Adrenal gland (tissue), 12 donors: Measurements from ENCODE around the gene FAM53B. TPM values are rescaled to one million over a fixed set of nuclear protein-coding genes. Genes with fewer than 3 reads are reported as not detected.

Experiments
- DNase-seq, 7 donors: peaks; one replicate each; pipeline ENCODE4 v3.0.0-alpha.2; 2019 to 2020
- H3K27ac ChIP-seq, 5 donors: fragments of 200-600 bp; sonication (generic) in 4 of 5; 1 replicate in 3 of 5; 2 replicates in 2 of 5; pipeline versions ENCODE4 v1.5.1 to v1.8.0; 2016 to 2020; ENCODE audit warnings: mild to moderate bottlenecking in 1 of 5
- H3K27me3 ChIP-seq: fragments of 200-600 bp; 2 replicates; pipeline ENCODE4 v1.8.0; 2021
- H3K36me3 ChIP-seq, 2 donors: fragments of 200-600 bp; replicated peaks in 1 of 2; 1 replicate in 1 of 2; 2 replicates in 1 of 2; pipeline versions ENCODE4 v1.5.1 to v1.8.0; 2018 to 2022
- H3K4me1 ChIP-seq, 2 donors: fragments of 200-600 bp; replicated peaks in 1 of 2; 1 replicate in 1 of 2; 2 replicates in 1 of 2; pipeline versions ENCODE4 v1.5.1 to v1.8.0; 2018 to 2021
- H3K4me3 ChIP-seq, 4 donors: fragments of 200-600 bp; sonication (generic) in 3 of 4; one replicate each; pipeline ENCODE4 v1.5.1; 2016 to 2018
- H3K9me3 ChIP-seq, 3 donors: fragments of 200-600 bp; sonication (generic) in 1 of 3; replicated peaks in 1 of 3; 1 replicate in 2 of 3; 2 replicates in 1 of 3; pipeline versions ENCODE4 v1.5.1 to v1.8.0; 2016 to 2021
- POLR2A ChIP-seq, 2 donors: fragments of 450-650 bp; IDR thresholded peaks; one replicate each; pipeline ENCODE4 v1.6.1; 2017; ENCODE audit warnings: antibody characterized with exemption in 2 of 2, mild to moderate bottlenecking in 2 of 2, moderate library complexity in 1 of 2
- WGBS, 4 donors: extraction: QIAGEN DNeasy Blood & Tissue Kit in 2 of 4; methylation state at CpG; one replicate each; pipeline versions ENCODE4 v1.1.5 to v1.1.7; 2013 to 2017; 5-methylcytosine and 5-hydroxymethylcytosine counted together
- intact Hi-C, 2 donors: fragments of 100-400 bp; cut with DNase I; formaldehyde crosslinking; loops; one replicate each; pipeline versions ENCODE4 v1.14.1 to v1.15.0; 2022 to 2023
- polyA plus RNA-seq, 3 donors: library from polyadenylated mRNA; stranded (reverse); fragments of 200-250 nt in 2 of 3; fragments of 350-450 nt in 1 of 3; fragmentation: Illumina TruSeq in 1 of 3; extraction: RNeasy Lipid Tissue Mini Kit (QIAGEN cat#74804) in 1 of 3; gene quantifications; one replicate each; pipeline ENCODE4 v1.2.3, GENCODE V29; 2013 to 2014
- total RNA-seq, 9 donors: library from RNA; depleted of rRNA in 4 of 9; stranded (reverse); fragments of >200 nt in 4 of 9; fragments of 120-200 nt in 1 of 9; fragmentation: NEBNext Ultra II Directional in 1 of 9; extraction: Animal tissue kit (Norgen Biotek cat#: 25700) in 1 of 9; gene quantifications; one replicate each; pipeline versions ENCODE4 v1.1.0 to v1.2.4, GENCODE V29; 2013 to 2023
- TF ChIP-seq, protein P1 (sequence below), 6 experiments: fragments of 450-650 bp in 4 of 6; fragments of 200-600 bp in 2 of 6; sonication (generic) in 1 of 6; IDR thresholded peaks; 1 replicate in 5 of 6; 2 replicates in 1 of 6; pipeline versions ENCODE4 v1.5.1 to v1.8.0; 2016 to 2021; ENCODE audit warnings: antibody characterized with exemption in 6 of 6, mild to moderate bottlenecking in 2 of 6, moderate library complexity in 1 of 6
- donor health status: healthy with polysubstance abuse.
- donor health status: Bipolar disorder and iron deficiency.
- donor health status: DM: yes; HTN: yes; CAD: no.
- donor health status: DM: no; HTN: no; CAD: no.
- donor health status: DM: no; HTN: no; CAD: no.
- donor health status: DM: yes; HTN: yes; CAD: no.

Gene FAM53B
- total and polyA plus RNA-seq, 12 donors = 15.1 to 90.9 (median 65.5) TPM

DNA sequence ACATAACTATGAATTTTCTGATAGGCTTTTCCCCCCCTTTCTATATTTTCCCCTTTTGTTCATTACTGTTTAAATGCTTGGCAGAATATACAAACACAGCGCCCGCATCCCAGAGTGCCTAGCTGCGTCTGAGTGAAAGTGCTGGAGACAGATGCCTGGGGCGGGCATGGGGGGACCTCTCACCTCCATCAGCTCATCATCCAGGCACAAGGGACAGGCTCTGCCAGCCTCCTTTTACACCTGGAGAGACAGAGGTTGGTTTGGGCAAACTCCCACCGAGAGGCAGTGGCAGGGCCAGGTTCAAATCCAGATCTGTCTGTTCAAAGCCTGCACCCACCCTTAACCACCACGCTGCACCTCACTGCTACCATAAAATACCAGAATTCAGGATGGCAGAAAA lies 104.5 kb downstream of the FAM53B start:
- intact Hi-C loops = loop anchor here in 1 of 2 donors (10.0 kb wide), 1 partner anchor 95 kb away; no protein-coding TSS in a partner anchor
- peaks cover 17 to 51% of the 10 kb centered on the region in 2 donors for H3K4me1 ChIP-seq
- DNase-seq = no peak
- H3K27me3 ChIP-seq = no peaks in the 10 kb centered on the region
- no peaks in the 10 kb centered on the region for H3K36me3 ChIP-seq
- H3K9me3 ChIP-seq = no peaks in the 10 kb centered on the region
- 85 to 98% (median 95%) methylated on average over 6 of the region's 6 CpGs for WGBS, 4 donors
- peak overlapping the region in 1 of 5 donors; percentile 76 for H3K27ac ChIP-seq
- no peak overlapping the region for H3K4me3 ChIP-seq
- no peak for TF ChIP-seq POLR2A (IDR thresholded peaks at IDR 0.05)
- TF ChIP-seq, protein P1, sequence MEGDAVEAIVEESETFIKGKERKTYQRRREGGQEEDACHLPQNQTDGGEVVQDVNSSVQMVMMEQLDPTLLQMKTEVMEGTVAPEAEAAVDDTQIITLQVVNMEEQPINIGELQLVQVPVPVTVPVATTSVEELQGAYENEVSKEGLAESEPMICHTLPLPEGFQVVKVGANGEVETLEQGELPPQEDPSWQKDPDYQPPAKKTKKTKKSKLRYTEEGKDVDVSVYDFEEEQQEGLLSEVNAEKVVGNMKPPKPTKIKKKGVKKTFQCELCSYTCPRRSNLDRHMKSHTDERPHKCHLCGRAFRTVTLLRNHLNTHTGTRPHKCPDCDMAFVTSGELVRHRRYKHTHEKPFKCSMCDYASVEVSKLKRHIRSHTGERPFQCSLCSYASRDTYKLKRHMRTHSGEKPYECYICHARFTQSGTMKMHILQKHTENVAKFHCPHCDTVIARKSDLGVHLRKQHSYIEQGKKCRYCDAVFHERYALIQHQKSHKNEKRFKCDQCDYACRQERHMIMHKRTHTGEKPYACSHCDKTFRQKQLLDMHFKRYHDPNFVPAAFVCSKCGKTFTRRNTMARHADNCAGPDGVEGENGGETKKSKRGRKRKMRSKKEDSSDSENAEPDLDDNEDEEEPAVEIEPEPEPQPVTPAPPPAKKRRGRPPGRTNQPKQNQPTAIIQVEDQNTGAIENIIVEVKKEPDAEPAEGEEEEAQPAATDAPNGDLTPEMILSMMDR (IDR thresholded peaks at IDR 0.05) = no peak

DNA sequence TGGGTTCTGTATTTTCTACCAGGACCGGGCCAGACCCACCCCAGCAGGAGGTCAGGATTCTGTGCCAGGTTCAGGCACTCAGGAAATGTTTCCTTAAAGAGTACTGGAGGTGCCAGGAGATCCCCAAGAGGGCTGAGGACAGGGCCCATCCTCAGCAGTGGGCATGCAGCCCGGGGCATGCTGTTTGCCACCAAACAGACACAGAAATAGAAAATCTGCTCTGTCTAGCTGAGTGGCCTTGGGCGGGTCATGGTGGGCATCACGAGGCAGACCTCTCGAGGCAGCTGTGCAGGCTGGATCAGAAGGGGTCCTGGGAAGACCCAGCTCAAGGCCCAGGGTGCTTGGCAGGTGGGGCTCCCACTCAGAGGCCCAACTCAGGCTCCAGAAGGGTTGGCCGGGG lies 105.0 kb downstream of the FAM53B start:
- no peaks in the 10 kb centered on the region for H3K27me3 ChIP-seq
- H3K4me1 ChIP-seq = peaks cover 17 to 48% of the 10 kb centered on the region in 2 donors
- H3K27ac ChIP-seq = peak overlapping the region in 1 of 5 donors; percentile 76
- no peak for TF ChIP-seq POLR2A (IDR thresholded peaks at IDR 0.05)
- TF ChIP-seq, protein P1 (IDR thresholded peaks at IDR 0.05) = no peak
- intact Hi-C loops = no loop called here
- 78 to 91% (median 84%) methylated on average over 5 to 6 of the region's 6 CpGs for WGBS, 4 donors
- no peak overlapping the region for H3K4me3 ChIP-seq
- no peaks in the 10 kb centered on the region for H3K36me3 ChIP-seq
- DNase-seq = no peak
- H3K9me3 ChIP-seq = no peaks in the 10 kb centered on the region

DNA sequence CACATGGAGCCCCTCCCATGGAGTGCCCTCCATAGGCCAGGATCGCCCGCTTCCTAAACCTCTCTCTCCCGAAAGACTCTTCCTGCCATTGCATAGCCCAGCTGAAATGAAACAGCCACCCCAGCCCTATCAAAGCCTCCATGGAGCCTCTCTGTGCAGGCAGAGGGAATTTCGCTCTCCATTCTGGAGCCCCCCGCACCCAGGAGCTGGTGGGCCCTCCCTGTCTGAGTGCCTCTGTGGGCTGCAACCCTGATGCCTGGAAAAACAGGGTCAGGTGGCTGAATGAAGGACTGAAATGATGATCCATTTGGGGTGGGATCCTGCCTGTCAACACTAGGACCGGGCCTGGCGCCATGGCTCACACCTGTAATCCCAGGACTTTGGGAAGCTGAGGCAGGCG lies 106.4 kb downstream of the FAM53B start:
- TF ChIP-seq POLR2A (IDR thresholded peaks at IDR 0.05) = no peak
- TF ChIP-seq, protein P1 (IDR thresholded peaks at IDR 0.05) = no peak
- no peak overlapping the region for H3K27ac ChIP-seq
- peaks cover 17 to 48% of the 10 kb centered on the region in 2 donors for H3K4me1 ChIP-seq
- WGBS, 4 donors = 96 to 100% (median 98%) methylated on average over 7 to 8 of the region's 8 CpGs
- no peaks in the 10 kb centered on the region for H3K9me3 ChIP-seq
- H3K4me3 ChIP-seq = no peak overlapping the region
- intact Hi-C loops = no loop called here
- no peaks in the 10 kb centered on the region for H3K36me3 ChIP-seq
- DNase-seq = no peak
- no peaks in the 10 kb centered on the region for H3K27me3 ChIP-seq

DNA sequence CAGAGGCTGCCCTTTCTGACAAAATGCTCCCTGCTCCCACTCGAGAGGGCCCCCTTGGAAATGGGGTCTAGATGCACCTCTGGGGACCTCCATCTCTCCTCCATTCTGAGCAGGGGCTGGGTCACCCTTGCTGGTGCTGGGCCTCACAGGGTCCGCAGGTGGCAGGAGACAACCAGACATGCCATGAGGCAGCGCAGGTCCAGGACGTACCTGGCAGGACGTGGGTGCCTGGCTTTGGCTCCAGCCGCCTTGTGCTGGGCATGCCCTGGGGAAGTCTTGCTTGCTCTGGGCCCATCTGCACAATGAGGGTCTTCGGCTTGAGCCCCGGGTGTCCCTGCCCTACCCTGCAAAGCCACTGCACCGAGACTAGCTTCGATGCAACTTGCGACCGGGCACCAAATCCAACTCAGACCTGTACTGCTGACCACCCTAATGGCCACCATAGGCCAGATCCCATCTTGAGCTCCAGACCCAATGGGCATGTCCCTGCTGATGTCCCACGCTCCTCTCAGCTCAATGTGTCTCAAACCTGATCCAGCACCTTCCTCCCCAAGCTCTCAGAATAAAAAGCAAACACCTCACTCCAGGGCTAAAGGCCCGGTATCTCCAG lies 107.0 kb downstream of the FAM53B start:
- WGBS, 4 donors = 96 to 100% (median 99%) methylated on average over 5 to 14 of the region's 14 CpGs
- H3K36me3 ChIP-seq = no peaks in the 10 kb centered on the region
- no peak for TF ChIP-seq POLR2A (IDR thresholded peaks at IDR 0.05)
- TF ChIP-seq, protein P1 (IDR thresholded peaks at IDR 0.05) = no peak
- no peak overlapping the region for H3K27ac ChIP-seq
- no peaks in the 10 kb centered on the region for H3K27me3 ChIP-seq
- no peaks in the 10 kb centered on the region for H3K9me3 ChIP-seq
- no peak for DNase-seq
- H3K4me3 ChIP-seq = no peak overlapping the region
- intact Hi-C loops = no loop called here
- peaks cover 17 to 47% of the 10 kb centered on the region in 2 donors for H3K4me1 ChIP-seq
